Loucy (cell line): ENCODE results near the gene ADGRD1.

Experiments used
- H2AFZ ChIP-seq: fragments of 200-600 bp; sonication (generic); 2 replicates; pipeline ENCODE4 v1.6.0; 2016; ENCODE audit warnings: antibody characterized with exemption, mild to moderate bottlenecking, low read length, moderate library complexity
- H3F3A ChIP-seq: fragments of 200-600 bp; 2 replicates; pipeline ENCODE4 v1.6.0; 2016; ENCODE audit warnings: antibody characterized with exemption, low read depth, mild to moderate bottlenecking
- H3K27me3 ChIP-seq: fragments of 200-600 bp; sonication (generic); 2 replicates; pipeline ENCODE4 v1.6.1; 2014; ENCODE audit warnings: low read length, mild to moderate bottlenecking; ENCODE audit not compliant: insufficient read depth, poor library complexity, severe bottlenecking
- H3K36me3 ChIP-seq: fragments of 200-600 bp; sonication (generic); 2 replicates; pipeline ENCODE4 v1.6.1; 2016; ENCODE audit warnings: low read length; ENCODE audit not compliant: insufficient read depth
- H3K4me1 ChIP-seq: fragments of 200-600 bp; sonication (generic); 2 replicates; pipeline ENCODE4 v1.5.1; 2014; ENCODE audit warnings: low read length, mild to moderate bottlenecking; ENCODE audit not compliant: insufficient read depth, poor library complexity, severe bottlenecking
- H3K4me2 ChIP-seq: fragments of 200-600 bp; sonication (generic); 2 replicates; pipeline ENCODE4 v1.6.0; 2014; ENCODE audit warnings: antibody characterized with exemption, low read length, low read depth, mild to moderate bottlenecking; ENCODE audit not compliant: poor library complexity, severe bottlenecking
- H3K4me3 ChIP-seq: fragments of 200-600 bp; sonication (generic); 2 replicates; pipeline ENCODE4 v1.5.1; 2014; ENCODE audit warnings: low read length, mild to moderate bottlenecking, mixed read lengths; ENCODE audit not compliant: poor library complexity, severe bottlenecking
- H3K79me2 ChIP-seq: fragments of 200-600 bp; sonication (generic); 2 replicates; pipeline ENCODE4 v1.6.1; 2014; ENCODE audit warnings: low read length; ENCODE audit not compliant: insufficient read depth
- H3K9ac ChIP-seq: fragments of 200-600 bp; sonication (generic); 2 replicates; pipeline ENCODE4 v1.6.0; 2014; ENCODE audit warnings: mild to moderate bottlenecking, low read depth, low read length, moderate library complexity; ENCODE audit not compliant: poor library complexity, severe bottlenecking
- H3K9me2 ChIP-seq: fragments of 200-600 bp; sonication (generic); replicated peaks from 2 replicates; pipeline ENCODE4 v1.6.1; 2016; ENCODE audit warnings: low read depth, low read length, mixed read lengths
- H3K9me3 ChIP-seq: fragments of 200-600 bp; sonication (generic); 2 replicates; pipeline ENCODE4 v1.6.1; 2014; ENCODE audit warnings: mild to moderate bottlenecking, antibody characterized with exemption, low read length, low read depth; ENCODE audit not compliant: insufficient read depth
- H4K20me1 ChIP-seq: fragments of 200-600 bp; sonication (generic); 2 replicates; pipeline ENCODE4 v1.6.0; 2014; ENCODE audit warnings: antibody characterized with exemption, low read length, mild to moderate bottlenecking; ENCODE audit not compliant: insufficient read depth, poor library complexity, severe bottlenecking
- CTCF ChIP-seq: fragments of 200-600 bp; sonication (generic); conservative IDR thresholded peaks from 2 replicates; pipeline ENCODE4 v1.5.1; 2014; ENCODE audit warnings: mild to moderate bottlenecking, antibody characterized with exemption, low read length
- EZH2phosphoT487 ChIP-seq: fragments of 200-600 bp; IDR thresholded peaks from 2 replicates; pipeline ENCODE4 v1.6.1; 2018; ENCODE audit warnings: antibody characterized with exemption, mild to moderate bottlenecking, moderate library complexity, borderline replicate concordance

The ADGRD1 gene

DNA sequence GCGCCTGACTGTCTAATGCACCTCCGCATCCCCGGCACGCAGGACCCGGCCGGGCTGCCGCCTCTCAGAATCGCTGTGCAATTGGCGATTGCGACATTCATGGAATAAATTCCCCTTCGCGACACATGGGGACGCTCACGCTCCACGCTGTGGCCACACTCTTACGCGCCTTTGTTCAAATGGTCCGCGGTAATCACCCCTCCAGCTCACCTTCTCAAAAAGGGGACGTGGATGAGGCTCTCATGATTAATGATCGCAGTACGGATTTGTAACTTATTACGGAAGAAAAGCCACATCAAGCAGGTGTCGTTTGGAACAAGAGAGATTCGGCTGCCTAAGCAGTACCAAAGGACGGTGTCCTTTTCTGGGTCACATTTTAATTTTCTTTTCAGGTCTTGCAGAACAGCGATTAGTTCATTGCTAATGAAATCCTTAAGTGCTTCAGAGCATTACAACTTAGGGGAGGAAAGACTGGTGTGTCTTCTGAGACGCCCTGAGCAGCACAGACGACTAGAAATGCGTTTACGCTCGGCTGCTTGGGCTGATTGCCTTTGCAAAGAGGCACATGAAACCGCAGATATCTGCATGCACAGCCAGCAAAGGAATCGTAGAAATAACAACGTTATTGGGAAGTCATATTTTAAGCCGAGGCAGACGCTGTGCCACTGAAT lies 37.3 kb upstream of the ADGRD1 start:
- no peaks in the 10 kb centered on the region for H3F3A ChIP-seq
- no peaks in the 10 kb centered on the region for H3K36me3 ChIP-seq
- TF ChIP-seq CTCF (no peak), EZH2phosphoT487 (no peak)
- H3K4me2 ChIP-seq: no peak overlapping the region
- no peak overlapping the region for H3K9ac ChIP-seq
- H3K4me1 ChIP-seq: no peaks in the 10 kb centered on the region
- H3K9me2 ChIP-seq: no peaks in the 10 kb centered on the region
- H4K20me1 ChIP-seq: no peaks in the 10 kb centered on the region
- H3K27me3 ChIP-seq: no peaks in the 10 kb centered on the region
- H2AFZ ChIP-seq: no peak overlapping the region
- H3K4me3 ChIP-seq: no peak overlapping the region
- H3K79me2 ChIP-seq: no peaks in the 10 kb centered on the region
- peaks cover 8% of the 10 kb centered on the region; the same call in 1 of the 2 replicates for H3K9me3 ChIP-seq

DNA sequence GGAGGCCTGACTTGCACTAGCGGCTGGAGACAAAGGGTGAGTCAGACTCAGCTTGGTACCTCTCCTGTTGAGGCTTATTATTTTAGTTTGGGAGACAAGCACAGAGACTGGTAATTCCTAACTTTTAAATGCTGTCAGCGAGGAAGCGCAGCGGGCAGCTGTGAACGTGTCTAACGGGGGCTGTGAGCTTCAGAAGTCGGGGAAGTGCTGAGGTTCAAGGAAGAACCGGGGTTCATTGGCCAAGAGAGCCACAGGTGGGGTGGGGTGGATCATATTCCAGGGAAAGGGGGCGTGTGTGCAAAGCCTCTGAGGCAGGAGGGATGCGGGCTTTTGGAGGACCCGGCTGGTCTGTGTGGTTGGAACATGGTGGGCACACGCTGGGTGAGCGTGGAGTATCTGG lies 36.1 kb upstream of the ADGRD1 start:
- H3K9me3 ChIP-seq: no peaks in the 10 kb centered on the region; the same call in 1 of the 2 replicates
- H3K9me2 ChIP-seq: no peaks in the 10 kb centered on the region
- no peaks in the 10 kb centered on the region for H3F3A ChIP-seq
- H3K79me2 ChIP-seq: no peaks in the 10 kb centered on the region
- no peak overlapping the region for H2AFZ ChIP-seq
- no peak for TF ChIP-seq CTCF
- no peak for TF ChIP-seq EZH2phosphoT487
- no peak overlapping the region for H3K9ac ChIP-seq
- no peaks in the 10 kb centered on the region for H4K20me1 ChIP-seq
- no peaks in the 10 kb centered on the region for H3K36me3 ChIP-seq
- no peaks in the 10 kb centered on the region for H3K27me3 ChIP-seq
- no peaks in the 10 kb centered on the region for H3K4me1 ChIP-seq
- no peak overlapping the region for H3K4me2 ChIP-seq
- H3K4me3 ChIP-seq: no peak overlapping the region

GRCh38 chr12:130919086-130919485 lies 34.6 kb upstream of the ADGRD1 start:
- no peak overlapping the region for H3K4me2 ChIP-seq
- TF ChIP-seq CTCF (no peak), EZH2phosphoT487 (no peak)
- no peaks in the 10 kb centered on the region for H3K79me2 ChIP-seq
- no peak overlapping the region for H3K9ac ChIP-seq
- no peak overlapping the region for H3K4me3 ChIP-seq
- no peaks in the 10 kb centered on the region for H3K27me3 ChIP-seq
- no peaks in the 10 kb centered on the region for H3F3A ChIP-seq
- H3K36me3 ChIP-seq: no peaks in the 10 kb centered on the region
- H3K4me1 ChIP-seq: no peaks in the 10 kb centered on the region
- H2AFZ ChIP-seq: no peak overlapping the region
- H4K20me1 ChIP-seq: no peaks in the 10 kb centered on the region
- no peaks in the 10 kb centered on the region; the same call in 1 of the 2 replicates for H3K9me3 ChIP-seq
- H3K9me2 ChIP-seq: no peaks in the 10 kb centered on the region
